Omental fat pad (tissue), 4 donors: ENCODE measurements around the gene KCTD18. TPM values are rescaled to one million over a fixed set of nuclear protein-coding genes. Genes with fewer than 3 reads are reported as not detected.

Experiments used
- ATAC-seq: fragments of 150-250 bp; one replicate; pipeline ENCODE4 v1.9.1; 2016; ENCODE audit warnings: mild to moderate bottlenecking, moderate library complexity; ENCODE audit not compliant: low FRiP score
- DNase-seq: peaks from one replicate; pipeline ENCODE4 v3.0.0-alpha.2; 2019; ENCODE audit warnings: low spot score
- total RNA-seq, 4 donors: library from RNA; depleted of rRNA; stranded (reverse); fragments of >200 nt; gene quantifications; one replicate each; pipeline ENCODE4 v1.1.0, GENCODE V29; 2016
- TF ChIP-seq, protein P1 (sequence below), 3 donors: fragments of 450-650 bp; IDR thresholded peaks; one replicate each; pipeline ENCODE4 v1.5.1; 2016 to 2017; ENCODE audit warnings: antibody characterized with exemption in 3 of 3, mild to moderate bottlenecking in 3 of 3, moderate library complexity in 2 of 3

KCTD18 gene
- total RNA-seq, 4 donors from 2014 or later: 10.4 to 19.9 (median 14.2) TPM

DNA sequence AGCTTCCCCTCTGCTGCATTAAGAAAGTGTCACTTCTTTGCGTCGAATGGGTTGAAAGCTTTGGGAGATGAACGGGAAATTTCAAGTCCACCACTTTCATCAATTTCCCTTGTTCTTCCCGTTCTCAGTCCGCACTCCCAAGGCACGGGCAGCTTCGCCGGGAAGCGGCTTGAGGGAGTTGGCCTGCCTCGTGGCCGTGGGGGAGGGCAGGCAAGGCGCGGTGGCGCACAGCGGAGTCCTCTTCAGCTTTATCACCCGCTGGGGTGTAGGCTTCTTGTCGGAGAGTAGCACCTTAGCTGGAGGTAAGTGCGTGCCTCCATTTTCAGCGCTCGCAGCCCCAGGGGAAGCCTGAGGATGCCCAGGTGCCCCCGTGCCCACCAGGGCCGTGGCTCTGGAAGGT lies 19.9 kb downstream of the KCTD18 start:
- TF ChIP-seq, protein P1, sequence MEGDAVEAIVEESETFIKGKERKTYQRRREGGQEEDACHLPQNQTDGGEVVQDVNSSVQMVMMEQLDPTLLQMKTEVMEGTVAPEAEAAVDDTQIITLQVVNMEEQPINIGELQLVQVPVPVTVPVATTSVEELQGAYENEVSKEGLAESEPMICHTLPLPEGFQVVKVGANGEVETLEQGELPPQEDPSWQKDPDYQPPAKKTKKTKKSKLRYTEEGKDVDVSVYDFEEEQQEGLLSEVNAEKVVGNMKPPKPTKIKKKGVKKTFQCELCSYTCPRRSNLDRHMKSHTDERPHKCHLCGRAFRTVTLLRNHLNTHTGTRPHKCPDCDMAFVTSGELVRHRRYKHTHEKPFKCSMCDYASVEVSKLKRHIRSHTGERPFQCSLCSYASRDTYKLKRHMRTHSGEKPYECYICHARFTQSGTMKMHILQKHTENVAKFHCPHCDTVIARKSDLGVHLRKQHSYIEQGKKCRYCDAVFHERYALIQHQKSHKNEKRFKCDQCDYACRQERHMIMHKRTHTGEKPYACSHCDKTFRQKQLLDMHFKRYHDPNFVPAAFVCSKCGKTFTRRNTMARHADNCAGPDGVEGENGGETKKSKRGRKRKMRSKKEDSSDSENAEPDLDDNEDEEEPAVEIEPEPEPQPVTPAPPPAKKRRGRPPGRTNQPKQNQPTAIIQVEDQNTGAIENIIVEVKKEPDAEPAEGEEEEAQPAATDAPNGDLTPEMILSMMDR (IDR thresholded peaks at IDR 0.05): no peak
- ATAC-seq (no peak), DNase-seq (no peak)

DNA sequence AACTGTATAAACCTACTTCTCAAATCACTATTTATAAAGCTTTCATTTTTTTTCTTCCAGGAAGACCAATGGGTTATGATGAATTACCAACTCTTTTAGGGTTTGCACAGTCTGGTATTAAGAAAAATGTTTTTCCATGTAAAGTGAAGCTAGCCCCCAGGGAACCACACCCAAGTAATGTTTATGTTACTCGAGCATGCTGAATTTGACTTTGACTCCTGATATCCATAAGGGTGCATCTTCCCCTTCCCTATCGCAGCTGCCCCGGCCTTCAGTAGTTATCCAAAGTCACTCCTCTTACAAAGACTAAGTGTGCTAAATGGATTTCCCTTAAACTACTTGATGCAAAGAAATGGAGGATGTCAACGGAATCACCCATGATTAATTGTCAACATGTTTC lies 21.7 kb downstream of the KCTD18 start:
- no peak for ATAC-seq
- TF ChIP-seq, protein P1 (IDR thresholded peaks at IDR 0.05): no peak

GRCh38 chr2:200486529-200486928 lies 23.3 kb downstream of the KCTD18 start:
- no peak for DNase-seq
- no peak for ATAC-seq
- TF ChIP-seq, protein P1 (IDR thresholded peaks at IDR 0.05): no peak

More for the DNA sequence above, 21.7 kb downstream of the KCTD18 start:
- no peak for DNase-seq

GRCh38 chr2:200484934-200485333 lies 24.9 kb downstream of the KCTD18 start:
- DNase-seq (no peak), ATAC-seq (no peak)
- TF ChIP-seq, protein P1 (IDR thresholded peaks at IDR 0.05): no peak

- ATAC-seq (no peak), DNase-seq (no peak)
Observed at GRCh38 chr2:200483729-200484198, 26.1 kb downstream of the KCTD18 start.

GRCh38 chr2:200482194-200482593 lies 27.7 kb downstream of the KCTD18 start:
- ATAC-seq (no peak), DNase-seq (no peak)
- TF ChIP-seq, protein P1 (IDR thresholded peaks at IDR 0.05): no peak

More at GRCh38 chr2:200483729-200484198, 26.1 kb downstream of the KCTD18 start:
- TF ChIP-seq, protein P1 (IDR thresholded peaks at IDR 0.05): no peak

DNA sequence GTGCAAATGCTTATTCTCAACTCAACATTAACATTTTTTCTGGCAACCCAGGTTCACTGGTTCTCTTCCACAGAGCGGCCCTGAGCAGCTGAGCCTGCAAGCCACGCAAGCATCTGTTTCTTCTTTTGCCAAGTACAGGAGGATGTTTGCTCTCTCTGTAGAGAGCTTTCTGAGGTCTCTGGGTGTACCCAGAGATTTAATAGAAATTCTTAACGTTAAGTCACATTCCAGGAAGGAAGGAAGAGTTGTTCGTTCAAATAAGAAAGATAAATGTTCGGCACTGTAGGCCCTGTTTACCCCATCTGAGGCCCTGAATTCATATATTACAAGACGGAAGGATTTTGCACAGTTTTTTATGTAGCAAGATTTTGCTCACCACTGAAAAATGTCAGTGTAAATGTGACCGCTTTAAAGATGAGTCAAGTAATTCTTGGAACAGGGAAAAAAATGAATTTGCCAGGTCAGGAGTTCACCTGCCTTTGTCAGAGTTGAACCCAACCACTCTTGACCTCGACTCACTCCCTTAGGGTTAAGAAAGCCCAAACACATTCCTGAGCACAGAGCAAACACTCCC lies 30.1 kb downstream of the KCTD18 start:
- TF ChIP-seq, protein P1 (IDR thresholded peaks at IDR 0.05): no peak
- DNase-seq (no peak), ATAC-seq (peak; percentile 74)
